ENCODE results near the gene CALHM3. TPM values are rescaled to one million over a fixed set of nuclear protein-coding genes. Genes with fewer than 3 reads are reported as not detected.

Gene CALHM3
- total RNA-seq, 1 experiment from 2014 or later = 0.13 TPM

- TF ChIP-seq SMAD3 (CRISPR knock-in tag; IDR thresholded peaks at IDR 0.05; ENCODE audit: borderline replicate concordance) (no peak), CBFB (CRISPR knock-in tag; IDR thresholded peaks at IDR 0.05; ENCODE audit: low read depth) (no peak), ZBTB43 (CRISPR knock-in tag; IDR thresholded peaks at IDR 0.05) (no peak), ELF4 (CRISPR knock-in tag; IDR thresholded peaks at IDR 0.05; ENCODE audit: low read depth) (no peak), ZNF121 (CRISPR knock-in tag; IDR thresholded peaks at IDR 0.05) (no peak), OVOL2 (CRISPR knock-in tag; IDR thresholded peaks at IDR 0.05; ENCODE audit: borderline replicate concordance) (no peak), MYBL2 (CRISPR knock-in tag; IDR thresholded peaks at IDR 0.05) (no peak), NFE2L1 (CRISPR knock-in tag; IDR thresholded peaks at IDR 0.05) (no peak), ZNF416 (CRISPR knock-in tag; IDR thresholded peaks at IDR 0.05) (no peak), ATF2 (CRISPR knock-in tag; IDR thresholded peaks at IDR 0.05; ENCODE audit: borderline replicate concordance, low read depth) (no peak), TP53 (CRISPR knock-in tag; IDR thresholded peaks at IDR 0.05) (no peak), TCF7 (CRISPR knock-in tag; IDR thresholded peaks at IDR 0.05; ENCODE audit: low read depth) (no peak), GABPB1 (CRISPR knock-in tag; IDR thresholded peaks at IDR 0.05) (no peak)
- TF ChIP-seq, protein P1, sequence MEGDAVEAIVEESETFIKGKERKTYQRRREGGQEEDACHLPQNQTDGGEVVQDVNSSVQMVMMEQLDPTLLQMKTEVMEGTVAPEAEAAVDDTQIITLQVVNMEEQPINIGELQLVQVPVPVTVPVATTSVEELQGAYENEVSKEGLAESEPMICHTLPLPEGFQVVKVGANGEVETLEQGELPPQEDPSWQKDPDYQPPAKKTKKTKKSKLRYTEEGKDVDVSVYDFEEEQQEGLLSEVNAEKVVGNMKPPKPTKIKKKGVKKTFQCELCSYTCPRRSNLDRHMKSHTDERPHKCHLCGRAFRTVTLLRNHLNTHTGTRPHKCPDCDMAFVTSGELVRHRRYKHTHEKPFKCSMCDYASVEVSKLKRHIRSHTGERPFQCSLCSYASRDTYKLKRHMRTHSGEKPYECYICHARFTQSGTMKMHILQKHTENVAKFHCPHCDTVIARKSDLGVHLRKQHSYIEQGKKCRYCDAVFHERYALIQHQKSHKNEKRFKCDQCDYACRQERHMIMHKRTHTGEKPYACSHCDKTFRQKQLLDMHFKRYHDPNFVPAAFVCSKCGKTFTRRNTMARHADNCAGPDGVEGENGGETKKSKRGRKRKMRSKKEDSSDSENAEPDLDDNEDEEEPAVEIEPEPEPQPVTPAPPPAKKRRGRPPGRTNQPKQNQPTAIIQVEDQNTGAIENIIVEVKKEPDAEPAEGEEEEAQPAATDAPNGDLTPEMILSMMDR (IDR thresholded peaks at IDR 0.05) = no peak
- ChIA-PET POLR2A (interaction anchor here (0.6 to 1.2 kb wide), 3 partner anchors 19 to 124 kb away, joined by 3 to 5 read pairs (median 3); no protein-coding TSS in a partner anchor), CTCF (interaction anchor here (3.3 to 4.5 kb wide), 3 partner anchors 11 to 98 kb away, joined by 22 to 30 read pairs (median 22); no protein-coding TSS in a partner anchor)
- Mint-ChIP-seq H3K27me3 (ENCODE audit: low read depth) (peaks cover 72% of the 10 kb centered on the region), H3K27ac (no peak overlapping the region), H3K36me3 (no peaks in the 10 kb centered on the region), H3K4me3 (peak overlapping the region; percentile 78; the same call in 1 of the 2 replicates), H3K9me3 (no peaks in the 10 kb centered on the region), H3K4me1 (peaks cover 13% of the 10 kb centered on the region)
- DNase-seq (ENCODE audit: low spot score) (no peak), ATAC-seq (no peak)
Observed at GRCh38 chr10:103495321-103495720, 16.3 kb upstream of the CALHM3 start.

DNA sequence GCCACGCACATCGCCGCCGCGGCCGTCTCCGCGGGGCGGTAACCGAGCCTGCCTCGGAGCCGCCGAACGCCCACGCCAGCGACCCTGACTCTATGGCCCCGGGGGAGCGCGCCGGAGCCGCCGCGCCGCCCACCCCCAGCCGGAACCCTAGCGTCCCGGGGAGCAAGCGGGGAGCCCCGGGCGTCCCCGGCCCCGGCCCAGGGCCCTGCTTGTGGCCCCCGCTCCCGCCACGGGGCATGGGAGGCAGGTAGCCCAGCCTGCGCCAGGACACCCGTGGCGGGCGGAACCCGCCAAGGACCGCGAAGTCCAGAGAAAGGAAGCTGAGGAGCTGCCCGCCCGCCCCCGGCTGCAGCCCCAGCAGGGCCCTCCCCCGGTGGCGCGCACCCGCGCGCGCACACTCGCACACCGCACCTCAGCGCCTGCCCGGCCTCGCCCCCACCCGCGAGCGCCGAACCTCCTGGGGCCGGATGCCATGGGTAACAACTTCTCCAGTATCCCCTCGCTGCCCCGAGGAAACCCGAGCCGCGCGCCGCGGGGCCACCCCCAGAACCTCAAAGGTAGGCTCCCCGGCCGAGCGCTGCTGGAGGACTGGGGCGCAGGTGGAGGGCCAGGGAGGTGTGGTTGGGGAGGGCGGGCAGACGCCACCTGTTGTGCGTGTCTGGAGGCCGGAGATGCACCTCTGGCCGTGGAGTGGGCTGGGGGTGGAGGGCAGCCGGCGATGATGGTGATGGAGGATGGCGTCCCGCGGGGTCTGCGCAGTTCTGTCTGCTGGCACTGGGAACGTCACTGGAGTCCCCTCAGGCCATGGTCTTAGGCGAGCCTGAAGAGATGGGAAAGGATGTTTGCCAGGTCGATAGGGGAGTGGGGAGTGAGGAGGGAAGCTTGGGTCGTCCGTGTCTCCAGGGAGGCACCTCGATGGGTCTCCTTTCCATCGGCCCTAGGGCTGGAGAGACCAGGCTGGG, 15.2 kb upstream of the CALHM3 start:
- H3K27me3 Mint-ChIP-seq (ENCODE audit: low read depth) = peaks cover 65% of the 10 kb centered on the region

More for the DNA sequence above, 15.2 kb upstream of the CALHM3 start:
- ChIA-PET POLR2A (interaction anchor here (0.7 to 1.2 kb wide), 2 partner anchors 18 to 1850 kb away, joined by 3 read pairs; no protein-coding TSS in a partner anchor), CTCF (interaction anchor here (0.9 to 4.5 kb wide), 11 partner anchors 9 to 798 kb away, joined by 3 to 30 read pairs (median 4); no protein-coding TSS in a partner anchor)
- ATAC-seq (peak; percentile 55), DNase-seq (ENCODE audit: low spot score) (peak; percentile 50)
- H3K4me1 Mint-ChIP-seq = peaks cover 9% of the 10 kb centered on the region
- no peak overlapping the region for H3K27ac Mint-ChIP-seq
- no peaks in the 10 kb centered on the region for H3K36me3 Mint-ChIP-seq
- peak overlapping the region; percentile 78 for H3K4me3 Mint-ChIP-seq
- no peaks in the 10 kb centered on the region for H3K9me3 Mint-ChIP-seq
- peak; percentile 56 for TF ChIP-seq PRDM15 (CRISPR knock-in tag; IDR thresholded peaks at IDR 0.05)
- TF ChIP-seq ZNF423 (CRISPR knock-in tag; IDR thresholded peaks at IDR 0.05) = peak; percentile 41; the same call in 1 of the 2 replicates
- TF ChIP-seq FOXK1 (CRISPR knock-in tag; IDR thresholded peaks at IDR 0.05) = 0 out of 2 replicates have a peak, but pooled peaks have one; percentile 31
- no peak for TF ChIP-seq IRF1 (CRISPR knock-in tag; IDR thresholded peaks at IDR 0.05)
- TF ChIP-seq ESRRA (CRISPR knock-in tag; IDR thresholded peaks at IDR 0.05; ENCODE audit: borderline replicate concordance) = 0 out of 2 replicates have a peak, but pooled peaks have one; percentile 20

Data from WTC11 (cell line).